HCEC 1CT (cell line): ENCODE data around the gene ZNF598.
A peak's percentile ranks its signal among the peaks of the same experiment; 100 is the strongest.
"Not testable (repeated sequence)": the region's sequence is repeated elsewhere in the genome, so short reads cannot be mapped to it uniquely, and the experiment has no call there.

Experiments
- DNase-seq: peaks from one replicate; pipeline ENCODE4 v3.0.0-alpha.2; 2017

Gene ZNF598

DNA sequence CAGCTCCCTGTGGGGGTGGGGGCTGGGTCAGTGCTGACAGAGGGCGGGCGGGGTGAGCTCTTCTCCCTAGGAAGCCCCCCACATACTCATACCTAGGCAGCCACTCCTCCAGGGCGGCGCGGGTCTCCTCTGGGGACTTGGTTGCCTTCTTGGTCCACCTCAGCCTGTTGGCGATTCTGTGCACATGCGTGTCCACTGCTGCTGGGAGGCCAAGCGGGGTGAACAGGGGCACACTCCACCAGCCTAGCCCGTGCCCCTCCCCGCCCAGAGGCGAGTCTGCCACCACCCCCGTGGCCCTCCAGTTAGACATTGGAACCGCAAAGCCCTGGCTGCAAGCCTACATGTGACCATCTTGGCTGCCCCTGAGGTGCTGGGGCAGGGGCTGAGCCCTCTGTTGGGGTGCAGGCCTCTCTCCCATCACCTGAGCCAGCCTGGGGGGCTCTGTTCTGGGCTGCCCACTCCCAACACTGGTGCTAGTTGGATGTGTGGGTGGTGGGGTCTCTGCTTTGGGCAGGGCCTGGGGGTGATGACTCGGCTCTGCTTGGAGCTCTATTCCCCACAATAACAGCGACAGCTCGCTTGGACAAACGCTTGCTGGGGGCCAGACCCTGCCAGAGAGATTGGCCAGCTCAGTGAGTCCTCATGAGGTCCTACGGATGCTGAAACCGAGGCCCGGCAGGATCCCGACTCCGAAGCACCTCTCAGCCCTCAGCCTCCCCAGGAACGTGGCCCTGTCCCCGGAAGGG, 30.6 kb upstream of the ZNF598 start:
- DNase-seq, result no peak

DNA sequence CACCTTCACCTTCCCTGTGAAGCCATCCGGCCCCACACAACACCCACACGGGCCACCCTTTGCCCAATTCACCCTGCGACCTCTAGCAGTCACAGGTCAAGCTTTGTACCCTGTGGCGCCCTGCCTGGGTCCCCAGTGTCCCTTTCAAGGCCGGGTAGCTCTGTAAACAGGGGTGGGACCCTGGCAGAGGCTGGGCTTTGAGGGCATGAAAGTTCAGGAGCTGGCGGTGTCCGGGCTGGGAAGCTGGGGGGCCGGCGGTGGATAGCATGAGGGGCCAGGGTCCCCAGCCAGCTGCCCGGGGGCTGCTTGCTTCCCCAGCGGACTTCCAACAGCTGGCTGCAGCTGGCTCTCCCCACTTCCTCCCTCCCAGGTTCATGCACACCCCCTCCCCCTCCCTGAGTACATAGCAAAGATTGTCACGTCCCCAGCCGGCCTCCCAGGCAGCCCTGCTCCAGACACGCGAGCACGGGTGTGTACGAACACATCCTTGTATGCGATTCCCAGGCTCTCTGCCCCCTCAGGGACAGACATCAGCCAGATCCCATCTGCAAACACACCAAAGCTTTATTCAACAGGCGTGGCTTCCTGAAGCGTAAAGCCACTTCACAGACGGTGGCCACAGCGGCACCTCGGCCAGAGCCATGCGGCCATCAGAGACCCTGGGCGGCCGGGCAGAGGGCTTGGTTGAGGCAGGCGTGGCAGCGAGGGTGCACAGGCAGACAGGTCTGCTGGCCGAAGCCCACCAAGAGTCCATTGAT, 29.8 kb upstream of the ZNF598 start:
- peak; percentile 89 for DNase-seq

DNA sequence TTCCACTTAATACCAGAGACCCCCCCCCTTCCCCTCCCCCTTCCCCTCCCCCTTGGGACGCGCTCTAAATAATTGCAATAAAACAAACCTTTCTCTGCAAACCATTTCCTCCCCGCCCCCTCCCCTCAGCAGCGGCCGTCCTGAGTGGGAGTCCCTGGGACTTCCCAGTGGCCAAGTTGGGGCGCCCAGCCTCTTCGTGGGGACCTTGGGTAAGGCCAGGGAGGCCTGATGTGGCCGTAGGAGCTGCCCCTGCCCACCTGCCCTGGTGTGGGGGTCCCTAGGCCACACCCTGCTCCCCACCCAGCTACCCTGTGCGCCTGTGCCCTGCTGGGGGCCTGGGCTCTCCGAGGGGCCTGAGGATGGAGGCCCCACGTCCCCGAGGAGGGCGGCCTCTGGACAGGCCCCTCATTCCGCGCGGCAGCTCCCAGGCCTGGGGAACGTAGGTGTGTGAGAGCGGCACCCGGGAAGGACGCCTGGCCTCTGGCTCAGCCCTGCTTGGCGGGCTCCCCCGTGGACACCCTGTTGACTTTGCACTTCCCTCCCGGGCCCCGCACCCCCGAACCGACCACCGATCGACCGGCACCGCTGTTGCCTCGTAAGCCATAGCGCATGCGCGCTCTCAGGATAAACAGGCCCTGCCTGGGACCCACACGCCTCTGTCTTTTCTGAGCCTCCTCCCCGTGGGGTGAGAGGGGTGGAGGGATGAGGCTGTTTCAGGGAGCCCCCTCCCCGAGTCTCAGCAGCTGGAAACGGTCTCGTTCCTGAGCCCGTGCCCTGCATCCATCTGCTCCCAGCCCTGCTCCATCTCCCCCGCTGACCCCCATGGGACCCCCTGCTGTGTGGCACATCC, 29.0 kb upstream of the ZNF598 start:
- no peak for DNase-seq

DNA sequence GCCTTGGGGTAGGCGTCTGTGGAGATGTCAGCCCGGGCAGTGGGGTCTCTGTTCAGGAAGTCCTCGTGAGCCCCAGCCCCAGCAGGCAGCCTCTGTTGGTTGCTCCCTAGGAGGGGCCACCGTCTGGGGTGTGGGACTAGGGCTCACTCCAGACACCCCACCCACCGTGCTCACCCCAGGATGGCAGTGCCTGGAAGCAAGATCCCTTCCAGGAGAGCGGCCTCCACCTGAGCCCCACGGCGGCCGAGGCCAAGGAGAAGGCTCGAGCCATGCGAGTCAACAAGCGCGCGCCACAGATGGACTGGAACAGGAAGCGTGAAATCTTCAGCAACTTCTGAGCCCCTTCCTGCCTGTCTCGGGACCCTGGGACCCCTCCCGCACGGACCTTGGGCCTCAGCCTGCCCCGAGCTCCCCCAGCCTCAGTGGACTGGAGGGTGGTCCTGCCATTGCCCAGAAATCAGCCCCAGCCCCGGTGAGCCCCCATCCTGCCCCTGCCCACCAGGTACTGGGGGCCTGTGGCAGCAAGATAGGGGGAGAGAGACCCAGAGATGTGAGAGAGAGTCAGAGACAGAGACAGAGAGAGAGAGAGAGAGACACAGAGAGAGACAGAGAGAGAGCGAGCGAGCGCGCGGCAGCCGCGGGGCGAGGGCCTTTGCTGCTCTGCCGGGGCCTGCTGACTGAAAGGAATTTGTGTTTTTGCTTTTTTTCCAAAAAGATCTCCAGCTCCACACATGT, 28.2 kb upstream of the ZNF598 start:
- no peak for DNase-seq

DNA sequence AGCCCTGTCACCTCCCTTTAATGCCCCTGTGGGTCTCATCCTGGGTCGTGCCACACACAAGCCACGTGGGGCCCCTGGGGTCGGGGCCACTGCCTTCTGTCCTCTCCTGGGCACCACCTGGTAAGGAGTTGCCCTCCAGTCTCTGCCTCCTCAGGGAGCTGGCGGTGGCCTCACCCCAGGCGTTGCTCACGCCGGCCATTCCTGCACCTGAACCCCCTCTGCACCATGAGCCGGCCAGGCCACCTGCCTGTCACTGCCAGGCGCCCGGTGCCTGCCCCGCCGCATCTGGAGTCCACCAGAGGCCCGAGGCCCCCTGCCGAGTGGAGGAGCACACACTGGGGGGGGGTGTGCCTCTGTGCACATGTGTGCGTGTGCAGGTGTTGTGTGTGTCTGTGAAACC, 27.5 kb upstream of the ZNF598 start:
- DNase-seq, result no peak

DNA sequence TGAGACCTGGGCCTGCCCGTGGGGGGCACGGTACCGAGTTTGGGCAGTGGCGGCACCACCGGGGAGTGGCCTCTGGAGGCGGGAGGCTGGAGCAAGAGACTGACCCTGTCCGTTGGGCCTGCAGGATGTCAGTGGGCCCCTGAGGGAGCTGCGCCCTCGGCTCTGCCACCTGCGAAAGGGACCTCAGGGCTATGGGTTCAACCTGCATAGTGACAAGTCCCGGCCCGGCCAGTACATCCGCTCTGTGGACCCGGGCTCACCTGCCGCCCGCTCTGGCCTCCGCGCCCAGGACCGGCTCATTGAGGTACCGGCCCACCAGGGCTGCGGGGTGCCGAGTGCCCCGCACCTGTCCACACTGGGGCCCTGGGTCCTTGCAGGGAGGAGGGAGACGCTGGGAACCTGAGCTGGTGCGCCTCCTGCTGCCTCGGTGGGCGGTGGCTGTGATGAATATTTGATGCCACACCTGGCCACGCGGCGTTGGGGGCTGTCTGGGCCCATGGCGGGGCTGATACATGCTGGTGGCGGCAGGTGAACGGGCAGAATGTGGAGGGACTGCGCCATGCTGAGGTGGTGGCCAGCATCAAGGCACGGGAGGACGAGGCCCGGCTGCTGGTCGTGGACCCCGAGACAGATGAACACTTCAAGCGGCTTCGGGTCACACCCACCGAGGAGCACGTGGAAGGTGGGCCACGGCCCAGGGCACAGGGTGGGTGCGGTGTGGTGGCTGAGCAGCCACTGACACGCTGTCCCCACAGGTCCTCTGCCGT, 26.8 kb upstream of the ZNF598 start:
- no peak for DNase-seq

DNA sequence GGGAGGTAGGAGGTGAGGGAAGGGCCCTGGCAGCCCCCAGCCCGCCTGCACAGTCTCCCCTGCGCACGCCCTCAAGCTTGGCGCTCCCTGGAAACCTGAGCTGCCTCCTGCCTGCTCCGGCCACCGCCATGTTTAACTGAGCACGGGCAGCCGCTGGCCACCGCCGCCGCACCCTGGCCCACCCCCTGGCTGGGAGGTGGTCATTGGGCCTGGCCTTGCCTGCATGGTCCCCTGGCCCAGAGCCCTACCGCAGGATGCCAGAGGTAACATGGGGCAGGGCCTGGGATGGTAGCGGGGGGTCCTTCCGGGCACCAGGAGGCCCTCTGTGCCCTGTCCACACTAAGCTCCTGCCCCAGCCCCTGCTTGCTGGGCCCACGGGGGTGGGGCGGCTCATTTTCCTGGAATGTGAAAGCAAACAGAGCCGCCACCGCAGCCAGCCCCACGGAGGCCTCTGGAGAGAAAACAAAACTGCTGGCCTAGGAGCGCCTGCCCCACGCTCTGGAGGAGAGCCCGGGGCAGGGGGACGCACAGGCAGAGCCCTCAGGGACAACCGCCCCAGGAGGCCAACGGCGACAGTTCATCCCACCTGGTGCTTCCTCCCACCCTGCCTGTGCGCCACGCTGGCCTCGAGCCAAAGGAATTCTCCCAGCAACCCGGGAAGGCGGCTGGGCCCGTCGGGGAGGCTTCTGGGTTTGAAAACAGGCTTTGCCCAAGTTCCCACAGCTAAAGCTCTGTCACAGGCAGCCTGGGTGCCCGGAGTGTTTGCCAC, 26.0 kb upstream of the ZNF598 start:
- DNase-seq, result peak; percentile 73

DNA sequence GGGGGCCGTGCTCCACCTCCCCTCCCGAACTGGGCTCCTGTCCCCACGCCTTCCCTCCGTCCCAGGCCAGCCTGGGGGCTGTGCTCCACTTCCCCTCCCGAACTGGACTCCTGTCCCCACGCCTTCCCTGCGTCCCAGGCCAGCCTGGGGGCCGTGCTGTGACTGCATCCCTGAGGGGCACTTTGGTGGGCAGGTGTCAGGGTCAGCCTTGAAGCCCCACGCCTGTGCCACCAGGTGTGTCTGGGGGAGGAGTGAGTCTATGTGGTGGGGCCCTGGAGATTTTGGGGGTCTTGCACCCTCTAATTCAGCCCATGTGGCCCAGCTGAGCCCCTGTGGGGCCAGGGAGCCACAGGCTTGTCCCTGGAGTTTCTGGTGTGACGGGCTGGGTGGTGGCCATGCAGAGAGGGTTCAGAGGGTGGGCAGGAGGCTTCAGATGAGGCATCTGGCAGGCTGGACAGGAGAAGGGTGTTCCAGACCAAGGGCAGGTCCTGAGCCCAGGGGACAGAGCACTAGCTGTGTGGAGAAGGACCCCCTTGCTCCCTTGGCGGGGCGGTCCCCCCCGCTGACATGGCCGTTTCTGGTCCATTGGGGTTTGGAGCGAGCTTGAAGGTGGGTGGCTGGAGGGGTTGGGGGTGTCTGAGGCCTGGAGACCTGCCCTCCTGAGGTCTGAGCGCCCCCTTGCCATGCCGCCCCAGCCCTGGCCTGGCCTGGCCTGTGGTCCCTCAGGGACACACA, 25.2 kb upstream of the ZNF598 start:
- DNase-seq, result no peak

DNA sequence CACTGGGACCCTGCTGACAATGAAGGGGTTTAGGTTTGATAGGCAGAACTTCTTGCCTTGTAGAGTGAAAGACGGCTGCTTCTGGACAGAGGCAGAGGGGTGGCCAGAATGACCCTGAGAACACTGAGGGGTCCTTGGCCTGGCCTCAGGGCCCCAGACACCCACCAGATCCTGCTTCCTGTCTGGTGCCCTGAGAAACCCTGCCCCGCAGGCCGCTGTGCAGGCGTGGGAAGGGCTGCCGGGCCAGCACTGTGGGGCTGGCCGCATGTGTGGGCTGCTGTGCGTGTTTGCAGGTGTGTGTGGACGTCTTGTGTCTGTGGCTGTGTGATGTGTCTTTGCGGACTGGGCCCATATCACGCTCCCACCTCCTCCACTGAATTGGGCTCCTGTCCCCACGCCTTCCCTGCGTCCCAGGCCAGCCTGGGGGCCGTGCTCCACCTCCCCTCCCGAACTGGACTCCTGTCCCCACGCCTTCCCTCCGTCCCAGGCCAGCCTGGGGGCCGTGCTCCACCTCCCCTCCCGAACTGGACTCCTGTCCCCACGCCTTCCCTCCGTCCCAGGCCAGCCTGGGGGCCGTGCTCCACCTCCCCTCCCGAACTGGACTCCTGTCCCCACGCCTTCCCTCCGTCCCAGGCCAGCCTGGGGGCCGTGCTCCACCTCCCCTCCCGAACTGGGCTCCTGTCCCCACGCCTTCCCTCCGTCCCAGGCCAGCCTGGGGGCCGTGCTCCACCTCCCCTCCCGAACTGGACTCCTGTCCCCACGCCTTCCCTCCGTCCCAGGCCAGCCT, 24.5 kb upstream of the ZNF598 start:
- not testable (repeated sequence) for DNase-seq

DNA sequence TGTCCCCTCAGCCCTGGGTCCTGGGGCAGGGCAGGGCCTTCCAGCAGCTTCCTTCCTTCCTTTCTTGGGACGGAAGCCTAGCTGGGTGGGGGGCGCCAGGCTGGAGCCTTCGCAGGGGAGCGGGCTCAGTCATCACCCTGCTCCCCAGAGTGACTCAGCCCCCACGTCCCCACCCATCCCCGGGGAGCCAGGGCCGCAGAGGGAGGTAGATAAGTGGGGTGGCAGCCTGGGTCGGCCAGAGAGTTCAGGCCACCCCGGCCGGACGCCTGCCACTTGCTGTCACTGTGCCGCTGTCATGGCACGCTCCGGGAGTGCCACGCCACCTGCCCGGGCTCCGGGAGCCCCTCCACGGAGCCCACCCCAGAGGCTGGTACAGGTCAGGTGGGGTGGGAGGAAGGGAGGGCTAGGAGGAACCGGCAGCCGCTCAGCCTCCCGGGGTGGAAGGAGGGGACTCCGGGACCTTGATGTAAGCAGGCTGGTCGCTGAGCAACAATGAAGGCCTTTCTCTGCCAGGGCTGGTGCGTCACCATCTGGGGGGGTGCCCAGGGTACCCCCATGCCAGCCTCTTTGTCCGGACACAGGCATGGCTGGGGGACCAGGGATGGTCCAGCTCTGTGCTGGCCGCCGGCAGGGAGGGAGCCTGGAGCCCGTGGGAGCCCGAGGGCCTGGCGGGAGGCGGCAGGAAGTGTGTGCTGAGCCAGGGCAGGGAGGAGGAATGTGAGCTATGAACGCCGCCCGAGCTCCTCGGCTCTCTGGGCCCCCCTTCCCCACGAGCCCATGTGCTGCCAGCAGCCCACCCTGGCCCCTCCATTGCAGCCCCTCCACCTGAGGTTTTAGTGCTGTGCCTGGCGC, 23.7 kb upstream of the ZNF598 start:
- DNase-seq, result peak; percentile 70

DNA sequence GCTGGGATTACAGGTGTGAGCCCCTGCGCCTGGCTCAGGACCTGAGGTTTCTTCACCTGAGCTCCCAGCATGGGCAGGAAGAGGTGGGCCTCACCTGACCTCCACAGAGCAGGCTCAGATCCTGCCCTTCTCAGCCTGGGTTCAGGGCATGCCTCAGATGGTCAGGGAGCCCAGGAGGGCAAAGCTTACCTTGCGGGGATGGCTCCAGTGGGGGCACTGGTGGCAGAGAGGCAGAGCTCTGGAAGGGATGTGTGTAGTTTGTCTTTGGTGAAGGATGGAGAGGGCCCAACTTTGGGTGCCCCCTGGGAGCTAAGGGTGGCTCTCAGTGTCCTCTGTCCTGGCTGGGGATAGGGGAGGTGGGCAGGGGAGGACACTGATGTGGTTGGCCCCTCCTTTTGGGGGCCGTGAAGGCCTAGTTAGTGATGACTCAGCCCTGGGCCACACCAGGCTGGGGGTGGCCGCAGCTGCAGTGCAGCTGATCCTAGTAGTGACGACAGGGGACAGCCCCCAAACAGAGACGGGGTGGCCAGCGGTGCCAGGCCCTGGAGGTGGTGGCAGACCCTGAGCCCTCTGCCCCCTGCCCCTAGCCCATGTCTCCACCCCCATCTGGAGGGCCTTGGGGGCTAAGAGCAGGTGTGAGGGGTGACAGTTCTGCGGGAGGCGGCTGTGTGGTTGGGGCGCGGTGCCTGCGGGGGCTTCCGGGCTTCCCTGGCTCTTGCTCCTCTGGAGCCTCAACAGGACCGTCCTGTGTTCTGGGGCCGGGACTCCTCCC, 22.9 kb upstream of the ZNF598 start:
- no peak for DNase-seq

DNA sequence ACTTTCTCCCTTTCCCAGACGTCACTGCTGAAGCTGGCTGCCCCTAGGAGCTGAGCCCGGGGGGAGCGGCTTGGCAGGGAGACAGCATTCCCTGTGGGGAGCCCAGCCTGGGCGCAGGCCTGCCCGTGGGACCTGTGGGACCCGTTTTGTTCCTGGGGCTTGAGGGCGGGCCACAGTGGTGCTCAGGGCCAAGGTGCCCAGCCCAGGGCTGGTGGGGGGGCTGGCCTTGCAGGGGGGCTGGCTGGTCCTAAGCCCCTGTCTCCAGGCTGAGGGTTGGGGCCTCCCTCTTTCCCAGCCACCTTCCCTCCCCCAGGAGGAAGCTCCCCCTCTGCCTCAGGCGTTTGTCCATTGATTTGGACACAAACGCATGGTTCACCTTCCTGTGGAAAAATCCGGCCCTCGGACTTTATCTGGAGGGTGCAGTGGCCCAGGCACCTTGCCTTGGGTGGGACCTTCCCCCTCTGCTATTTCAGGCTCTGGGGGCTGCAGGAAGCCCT, 21.5 kb upstream of the ZNF598 start:
- no peak for DNase-seq

DNA sequence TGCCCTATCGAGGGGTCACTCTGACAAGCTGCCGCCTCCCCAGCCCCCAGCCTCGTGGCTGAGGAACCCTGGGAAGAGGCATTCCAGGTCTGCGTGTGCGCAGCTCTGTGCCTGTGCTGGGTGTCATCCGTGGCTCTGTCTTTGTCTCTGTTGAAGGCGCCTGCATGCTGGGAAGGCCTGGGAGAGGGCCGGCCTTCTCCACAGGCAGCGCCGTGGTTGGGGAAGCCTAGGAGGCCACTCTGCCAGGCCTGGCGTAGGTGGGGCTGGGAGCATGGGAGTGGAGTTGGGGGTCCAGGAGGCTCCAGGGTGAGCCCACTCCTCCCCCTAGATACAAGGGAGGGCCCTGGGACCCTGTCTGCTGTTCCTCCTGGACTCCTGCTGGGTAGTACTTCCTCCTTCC, 20.4 kb upstream of the ZNF598 start:
- no peak for DNase-seq

DNA sequence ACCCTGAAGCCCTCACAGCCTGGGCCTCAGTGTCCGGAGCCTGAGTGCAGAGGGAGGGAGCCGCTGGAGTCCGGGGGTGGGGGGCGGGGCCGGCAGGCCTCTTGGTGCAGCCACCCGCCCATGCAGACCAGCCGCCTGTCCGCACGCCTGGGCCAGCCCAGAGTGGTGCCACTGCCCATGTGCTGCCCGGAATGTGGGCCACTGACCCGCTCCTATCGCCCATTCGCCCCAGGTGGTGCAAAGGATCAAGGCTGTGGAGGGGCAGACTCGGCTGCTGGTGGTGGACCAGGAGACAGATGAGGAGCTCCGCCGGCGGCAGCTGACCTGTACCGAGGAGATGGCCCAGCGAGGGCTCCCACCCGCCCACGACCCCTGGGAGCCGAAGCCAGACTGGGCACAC, 19.7 kb upstream of the ZNF598 start:
- DNase-seq, result no peak

DNA sequence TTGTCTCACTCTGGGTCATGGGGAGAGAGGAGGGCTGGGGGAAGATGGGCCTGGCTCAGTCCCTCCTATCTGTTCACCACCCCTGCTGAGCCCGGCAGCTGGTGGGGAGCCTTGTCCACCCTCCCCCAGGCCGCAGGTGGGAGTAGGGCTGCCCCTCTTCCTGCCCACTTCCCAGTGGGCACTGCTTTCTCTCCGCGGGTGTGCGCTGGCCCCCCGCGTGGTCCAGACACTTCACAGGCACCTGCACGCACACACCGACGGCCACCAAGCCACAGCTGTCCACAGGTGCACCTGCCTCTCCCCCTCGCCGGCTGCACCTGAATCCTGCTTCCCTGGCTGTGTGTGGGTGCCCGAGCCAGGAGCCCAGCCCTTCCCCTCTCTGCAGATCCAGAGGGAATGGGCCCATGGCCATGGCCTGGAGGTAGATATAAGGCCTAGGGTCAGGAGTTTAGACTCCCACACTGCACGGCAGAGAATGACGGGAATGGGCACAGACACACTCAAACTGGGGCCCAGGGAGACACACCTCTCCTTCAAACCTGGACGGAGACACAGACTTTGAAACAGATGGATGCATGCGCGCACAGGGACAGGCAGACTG, 19.1 kb upstream of the ZNF598 start:
- no peak for DNase-seq

DNA sequence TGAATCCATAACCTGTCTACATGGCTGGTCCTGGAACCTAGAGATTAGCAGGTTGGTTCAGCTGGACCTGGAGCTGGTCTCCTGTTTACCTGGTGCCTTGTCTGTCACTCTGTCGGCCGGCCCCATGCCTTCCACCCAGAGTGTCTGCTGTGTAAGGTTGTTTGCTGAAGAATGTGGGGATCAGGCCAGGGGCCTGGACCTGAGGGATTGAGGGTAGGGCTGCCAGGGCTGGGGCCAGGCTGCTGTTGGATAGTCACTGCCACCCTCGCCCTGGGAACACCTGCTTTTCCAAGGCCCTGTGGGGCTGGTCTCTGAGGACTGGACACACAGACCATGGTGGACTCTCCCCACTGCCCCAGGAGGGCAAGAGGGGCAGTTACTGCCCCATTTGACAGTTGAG, 18.5 kb upstream of the ZNF598 start:
- DNase-seq, result no peak
